Measurements from ENCODE around the gene PI4K2B. TPM values are rescaled to one million over a fixed set of nuclear protein-coding genes. Genes with fewer than 3 reads are reported as not detected.
"Not testable (repeated sequence)": the region's sequence is repeated elsewhere in the genome, so short reads cannot be mapped to it uniquely, and the experiment has no call there.

Gene PI4K2B
- total and polyA plus RNA-seq, 5 experiments from 2014 or later: 6.8 to 14.4 (median 8.6) TPM

GRCh38 chr4:25245181-25245580 lies 11.3 kb downstream of the PI4K2B start:
- DNase-seq: no peak
- Mint-ChIP-seq H3K27me3 (no peaks in the 10 kb centered on the region), H3K36me3 (peaks cover 5 to 17% (median 13%) of the 10 kb centered on the region in 3 donors), H3K4me1 (peaks cover 26 to 49% (median 43%) of the 10 kb centered on the region in 4 donors), H3K9me3 (peaks cover 0 to 10% (median 0%) of the 10 kb centered on the region in 9 donors), H3K4me3 (no peak overlapping the region), H3K27ac (no peak overlapping the region)
- no peak for ATAC-seq
- POLR2A ChIA-PET: no interaction called here

- Mint-ChIP-seq H3K9me3 (peaks cover 0 to 10% (median 0%) of the 10 kb centered on the region in 9 donors), H3K4me3 (no peak overlapping the region), H3K4me1 (peaks cover 31 to 51% (median 44%) of the 10 kb centered on the region in 4 donors), H3K36me3 (peaks cover 5 to 17% (median 13%) of the 10 kb centered on the region in 3 donors), H3K27ac (no peak overlapping the region), H3K27me3 (no peaks in the 10 kb centered on the region)
- POLR2A ChIA-PET: no interaction called here
- no peak for DNase-seq
- ATAC-seq: no peak
Observed at GRCh38 chr4:25246680-25247611, 13.1 kb downstream of the PI4K2B start.

- not testable (repeated sequence) for H3K27ac Mint-ChIP-seq
- peaks cover 31 to 54% (median 46%) of the 10 kb centered on the region in 4 donors for H3K4me1 Mint-ChIP-seq
- H3K36me3 Mint-ChIP-seq: peaks cover 5 to 15% (median 14%) of the 10 kb centered on the region in 3 donors
Observed at GRCh38 chr4:25248875-25249274, 15.0 kb downstream of the PI4K2B start.

GRCh38 chr4:25249494-25249893 lies 15.7 kb downstream of the PI4K2B start:
- H3K27ac Mint-ChIP-seq: not testable (repeated sequence)
- H3K4me1 Mint-ChIP-seq: peaks cover 27 to 51% (median 44%) of the 10 kb centered on the region in 4 donors

More at GRCh38 chr4:25248875-25249274, 15.0 kb downstream of the PI4K2B start:
- not testable (repeated sequence) for H3K27me3 Mint-ChIP-seq, H3K9me3 Mint-ChIP-seq, H3K4me3 Mint-ChIP-seq, ATAC-seq, DNase-seq
- POLR2A ChIA-PET: interaction anchor here (0.7 kb wide), 1 partner anchor 655 kb away, joined by 3 read pairs; no protein-coding TSS in a partner anchor

DNA sequence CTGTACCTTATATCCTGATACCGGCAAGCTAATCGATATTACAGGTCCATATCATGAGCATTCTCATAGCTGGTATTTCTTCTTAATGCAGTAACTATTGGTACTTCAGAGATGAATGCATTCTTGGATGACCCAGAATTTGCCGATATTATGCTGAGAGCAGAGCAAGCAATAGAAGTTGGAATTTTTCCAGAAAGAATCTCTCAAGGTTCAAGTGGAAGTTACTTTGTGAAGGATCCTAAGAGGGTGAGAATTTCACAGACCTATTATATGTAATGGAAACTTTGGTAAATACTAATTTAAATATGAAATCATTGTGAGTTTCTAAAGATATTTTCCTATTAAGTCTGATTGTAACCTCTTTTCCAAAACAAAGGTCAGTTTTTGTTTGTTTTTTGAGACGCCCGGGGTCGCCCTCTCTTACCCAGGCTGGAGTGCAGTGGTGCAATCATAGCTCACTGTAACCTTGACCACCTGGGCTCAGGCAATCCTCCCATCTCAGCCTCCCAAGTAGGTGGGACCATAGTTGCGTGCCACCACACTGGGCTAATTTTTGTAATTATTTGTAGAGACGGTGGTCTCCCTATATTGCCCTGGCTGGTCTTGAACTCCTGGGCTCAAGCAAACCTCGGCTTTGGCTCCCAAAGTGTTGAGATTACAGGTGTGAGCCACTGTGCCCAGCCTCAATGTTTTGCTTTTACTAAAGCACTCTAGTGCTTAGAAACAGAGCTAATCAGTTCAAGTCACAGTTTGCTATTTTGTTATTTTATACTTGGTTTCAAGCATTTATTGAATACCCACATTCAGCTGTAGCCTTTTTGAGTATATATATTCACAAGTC lies 18.6 kb downstream of the PI4K2B start:
- Mint-ChIP-seq H3K27ac (peak overlapping the region in 3 of 10 donors; percentile 15 to 40 (median 37)), H3K4me3 (no peak overlapping the region)
- no peak for DNase-seq

More at GRCh38 chr4:25249494-25249893, 15.7 kb downstream of the PI4K2B start:
- DNase-seq, POLR2A ChIA-PET, H3K27me3 Mint-ChIP-seq, H3K4me3 Mint-ChIP-seq, H3K9me3 Mint-ChIP-seq, ATAC-seq: not testable (repeated sequence)
- H3K36me3 Mint-ChIP-seq: peaks cover 5 to 13% (median 9%) of the 10 kb centered on the region in 3 donors

GRCh38 chr4:25253071-25253445 lies 19.2 kb downstream of the PI4K2B start:
- peaks cover 9 to 38% (median 11%) of the 10 kb centered on the region in 3 donors for H3K36me3 Mint-ChIP-seq
- H3K4me1 Mint-ChIP-seq: peaks cover 16 to 36% (median 27%) of the 10 kb centered on the region in 4 donors
- DNase-seq (no peak), ATAC-seq (no peak)
- H3K4me3 Mint-ChIP-seq: no peak overlapping the region
- no peak overlapping the region for H3K27ac Mint-ChIP-seq
- H3K27me3 Mint-ChIP-seq: no peaks in the 10 kb centered on the region
- H3K9me3 Mint-ChIP-seq: peaks cover 0 to 5% (median 0%) of the 10 kb centered on the region in 9 donors
- POLR2A ChIA-PET: no interaction called here

More for the DNA sequence above, 18.6 kb downstream of the PI4K2B start:
- Mint-ChIP-seq H3K4me1 (peaks cover 16 to 38% (median 29%) of the 10 kb centered on the region in 4 donors), H3K9me3 (peaks cover 0 to 5% (median 0%) of the 10 kb centered on the region in 9 donors), H3K36me3 (peaks cover 10 to 37% (median 11%) of the 10 kb centered on the region in 3 donors), H3K27me3 (no peaks in the 10 kb centered on the region)
- POLR2A ChIA-PET: interaction anchor here (1.5 kb wide), 1 partner anchor 17 kb away, joined by 3 read pairs; no protein-coding TSS in a partner anchor
- no peak for ATAC-seq

DNA sequence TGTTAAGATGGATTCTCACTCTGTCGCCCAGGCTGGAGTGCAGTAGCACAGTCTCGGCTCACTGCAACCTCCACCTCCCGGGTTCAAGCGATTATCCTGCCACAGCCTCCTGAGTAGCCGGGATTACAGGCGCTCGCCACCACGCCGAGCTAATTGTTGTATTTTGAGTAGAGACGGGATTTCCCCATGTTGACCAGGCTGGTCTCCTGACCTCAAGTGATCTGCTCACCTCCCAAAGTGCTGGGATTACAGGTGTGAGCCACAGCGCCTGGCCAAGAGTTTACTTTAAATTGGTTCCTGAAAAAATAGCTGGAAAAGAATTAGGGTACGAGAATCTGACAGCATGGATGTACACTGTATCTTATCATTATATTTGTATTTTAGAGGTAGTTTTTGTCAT lies 20.0 kb downstream of the PI4K2B start:
- H3K27me3 Mint-ChIP-seq, POLR2A ChIA-PET, H3K9me3 Mint-ChIP-seq, ATAC-seq, DNase-seq, H3K4me3 Mint-ChIP-seq: not testable (repeated sequence)
- Mint-ChIP-seq H3K36me3 (peaks cover 5 to 35% (median 9%) of the 10 kb centered on the region in 3 donors), H3K4me1 (peaks cover 13 to 32% (median 23%) of the 10 kb centered on the region in 4 donors), H3K27ac (peak overlapping the region in 1 of 10 donors; percentile 18)

DNA sequence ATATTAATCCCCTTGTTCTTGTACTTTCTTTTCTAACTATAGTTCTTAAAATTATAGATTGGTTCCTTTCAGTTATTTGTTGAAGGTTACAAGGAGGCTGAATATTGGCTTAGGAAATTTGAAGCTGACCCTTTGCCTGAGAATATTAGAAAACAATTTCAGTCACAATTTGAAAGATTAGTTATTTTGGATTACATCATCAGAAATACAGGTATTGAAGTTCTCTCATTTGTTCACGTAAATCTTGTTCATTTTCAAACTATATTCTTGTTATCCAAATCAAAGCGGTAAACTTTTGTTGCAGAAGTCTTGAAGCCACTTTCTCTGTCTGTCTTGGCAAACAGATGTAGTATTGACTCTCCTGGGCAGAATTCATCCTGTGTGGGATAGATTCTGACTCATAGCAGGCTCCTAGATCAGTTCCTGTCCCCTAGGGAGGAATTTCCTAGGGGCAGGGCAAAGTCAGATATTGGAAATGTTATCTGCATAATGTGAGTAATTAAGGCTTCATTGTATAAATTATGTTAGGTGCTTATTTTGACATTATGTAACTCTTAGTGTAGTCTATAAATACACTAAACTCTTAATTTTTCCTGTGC lies 25.2 kb downstream of the PI4K2B start:
- Mint-ChIP-seq H3K9me3 (no peaks in the 10 kb centered on the region), H3K4me3 (no peak overlapping the region), H3K36me3 (peaks cover 5 to 64% (median 12%) of the 10 kb centered on the region in 3 donors), H3K4me1 (no peaks in the 10 kb centered on the region), H3K27me3 (no peaks in the 10 kb centered on the region), H3K27ac (peak overlapping the region in 1 of 10 donors; percentile 33)
- DNase-seq: no peak
- POLR2A ChIA-PET: no interaction called here
- no peak for ATAC-seq

DNA sequence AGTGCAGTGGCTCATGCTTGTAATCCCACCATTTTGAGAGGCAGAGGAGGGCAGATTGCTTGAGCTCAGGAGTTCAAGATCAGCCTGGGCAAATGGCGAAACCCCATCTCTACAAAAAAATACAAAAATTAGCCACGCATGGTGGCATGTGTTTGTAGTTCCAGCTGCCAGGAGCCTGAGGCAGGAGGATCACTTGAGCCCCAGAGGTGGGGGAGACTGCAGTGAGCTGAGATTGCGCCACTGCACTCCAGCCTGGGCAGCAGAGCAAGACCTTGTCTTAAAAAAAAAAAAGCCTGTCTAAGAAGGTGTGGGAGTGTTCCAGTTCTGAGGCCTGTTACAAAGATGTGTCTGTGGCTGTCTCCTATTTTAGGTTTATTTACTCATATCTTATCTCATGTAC lies 38.0 kb downstream of the PI4K2B start:
- no peak overlapping the region for H3K27ac Mint-ChIP-seq
- no peaks in the 10 kb centered on the region for H3K4me1 Mint-ChIP-seq
- no peak for ATAC-seq
- DNase-seq: no peak
- no peak overlapping the region for H3K4me3 Mint-ChIP-seq
- POLR2A ChIA-PET: no interaction called here
- H3K27me3 Mint-ChIP-seq: no peaks in the 10 kb centered on the region
- H3K36me3 Mint-ChIP-seq: peaks cover 4 to 51% (median 11%) of the 10 kb centered on the region in 3 donors
- H3K9me3 Mint-ChIP-seq: no peaks in the 10 kb centered on the region

DNA sequence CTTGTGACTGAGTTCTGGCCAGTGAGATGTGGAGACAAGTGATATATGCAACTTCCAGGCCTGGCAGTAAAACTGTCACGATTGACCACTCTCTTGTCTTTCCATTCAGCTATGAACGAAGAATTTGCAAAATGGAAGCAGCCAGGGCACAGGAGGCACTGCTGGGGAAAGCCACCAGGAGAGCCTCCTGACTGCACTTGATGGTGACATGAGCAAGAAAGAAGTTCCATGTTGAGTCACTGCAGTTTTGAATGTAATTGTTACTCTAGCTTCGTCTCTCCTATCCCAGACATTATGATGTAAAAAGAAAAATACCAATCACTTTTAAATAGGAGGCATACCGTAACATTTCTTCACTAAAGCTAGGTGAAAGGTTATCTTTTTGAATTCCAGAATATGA lies 46.4 kb downstream of the PI4K2B start:
- POLR2A ChIA-PET: no interaction called here
- ATAC-seq: no peak
- H3K4me1 Mint-ChIP-seq: no peaks in the 10 kb centered on the region
- no peak overlapping the region for H3K27ac Mint-ChIP-seq
- DNase-seq: no peak
- peaks cover 0 to 31% (median 20%) of the 10 kb centered on the region in 3 donors for H3K36me3 Mint-ChIP-seq
- H3K9me3 Mint-ChIP-seq: no peaks in the 10 kb centered on the region
- no peaks in the 10 kb centered on the region for H3K27me3 Mint-ChIP-seq
- H3K4me3 Mint-ChIP-seq: no peak overlapping the region

GRCh38 chr4:25283948-25284347 lies 50.1 kb downstream of the PI4K2B start:
- no peak for ATAC-seq
- no peak for DNase-seq
- Mint-ChIP-seq H3K36me3 (peaks cover 14 to 29% (median 23%) of the 10 kb centered on the region in 3 donors), H3K27ac (no peak overlapping the region), H3K4me1 (no peaks in the 10 kb centered on the region), H3K4me3 (no peak overlapping the region), H3K27me3 (peaks cover 0 to 11% (median 5%) of the 10 kb centered on the region in 5 donors), H3K9me3 (peaks cover 0 to 23% (median 14%) of the 10 kb centered on the region in 9 donors)
- POLR2A ChIA-PET: no interaction called here

GRCh38 chr4:25284466-25284865 lies 50.6 kb downstream of the PI4K2B start:
- H3K4me1 Mint-ChIP-seq: no peaks in the 10 kb centered on the region
- peak overlapping the region in 1 of 10 donors; percentile 52 for H3K27ac Mint-ChIP-seq
- ATAC-seq: no peak
- POLR2A ChIA-PET: no interaction called here
- H3K9me3 Mint-ChIP-seq: peaks cover 0 to 28% (median 15%) of the 10 kb centered on the region in 9 donors
- no peak for DNase-seq
- peaks cover 0 to 11% (median 5%) of the 10 kb centered on the region in 5 donors for H3K27me3 Mint-ChIP-seq
- no peak overlapping the region for H3K4me3 Mint-ChIP-seq
- H3K36me3 Mint-ChIP-seq: peaks cover 15 to 29% (median 23%) of the 10 kb centered on the region in 3 donors
